T follicular helper cell (primary cell): ENCODE data around the gene DYNC1LI1.

Source experiments
- DNase-seq: peaks from one replicate; pipeline ENCODE4 v3.0.0-alpha.2; 2020; ENCODE audit warnings: low read depth
- total RNA-seq, 2 experiments: gene quantifications; one replicate each; lab custom pipeline; 2026; lab: John Stamatoyannopoulos, UW

The DYNC1LI1 gene
- total RNA-seq = 52.5 to 94.9 reads per million in 2 experiments

DNA sequence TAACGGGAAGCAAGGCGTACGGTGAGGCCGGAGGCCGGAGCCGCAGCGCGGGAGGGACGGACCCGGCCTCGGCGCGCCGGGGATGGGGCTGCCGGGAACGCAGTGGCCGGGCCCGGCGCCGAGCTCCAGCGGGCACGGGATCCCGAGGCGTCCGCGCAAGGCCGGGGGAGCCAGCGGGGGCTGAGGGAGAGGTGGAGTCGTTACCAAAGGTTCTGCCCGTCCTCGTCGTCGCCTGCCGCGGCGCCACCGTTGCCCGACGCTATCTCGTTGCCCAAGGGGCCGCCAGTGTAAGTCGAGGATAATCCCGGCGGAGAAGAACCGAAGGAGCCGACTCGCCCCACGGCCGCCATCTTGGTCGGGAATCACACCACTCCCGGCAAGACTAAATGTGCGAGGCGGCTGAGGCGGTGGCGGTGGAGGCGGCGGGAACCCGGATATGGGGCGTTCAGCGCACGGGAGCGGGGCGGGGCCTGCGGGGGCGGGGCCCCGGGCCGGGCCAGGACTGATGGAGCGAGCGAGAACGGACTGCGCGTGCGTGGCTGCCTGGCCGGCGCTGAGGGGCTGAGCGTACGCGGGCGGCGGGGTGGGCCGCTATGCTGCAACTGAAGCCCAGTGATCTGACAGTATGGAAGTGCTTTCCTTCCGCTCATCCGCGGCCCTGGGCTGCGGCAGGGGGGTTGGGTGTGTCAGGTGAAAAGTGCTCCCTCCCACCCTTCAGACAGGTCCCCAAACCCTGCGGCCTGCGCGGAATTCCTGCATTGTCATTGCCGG is at the start of gene DYNC1LI1:
Gene DYNC1LI1 (minus strand): TSS at position 438 of the 771 bp plus-strand sequence. CDS start 88 bp downstream, at position 350.
- DNase-seq = peak; percentile 88

DNA sequence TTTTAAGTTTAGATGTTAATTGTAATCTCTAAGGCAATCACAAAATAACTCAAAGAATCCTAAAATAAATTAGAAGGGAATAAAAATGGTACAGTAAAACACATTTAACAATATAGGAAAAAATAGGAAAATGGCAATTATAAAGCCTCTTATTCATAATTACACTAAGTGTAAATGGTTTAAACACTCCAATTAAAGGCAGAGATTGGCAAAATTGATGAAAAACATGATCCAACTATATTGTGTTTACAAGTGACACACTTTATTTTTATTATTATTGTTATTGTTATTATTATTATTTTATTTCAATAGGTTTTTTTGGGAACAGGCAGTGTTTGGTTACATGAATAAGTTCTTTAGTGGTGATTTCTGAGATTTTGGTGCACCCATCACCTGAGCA is 48.7 kb upstream of the DYNC1LI1 start:
- no peak for DNase-seq

DNA sequence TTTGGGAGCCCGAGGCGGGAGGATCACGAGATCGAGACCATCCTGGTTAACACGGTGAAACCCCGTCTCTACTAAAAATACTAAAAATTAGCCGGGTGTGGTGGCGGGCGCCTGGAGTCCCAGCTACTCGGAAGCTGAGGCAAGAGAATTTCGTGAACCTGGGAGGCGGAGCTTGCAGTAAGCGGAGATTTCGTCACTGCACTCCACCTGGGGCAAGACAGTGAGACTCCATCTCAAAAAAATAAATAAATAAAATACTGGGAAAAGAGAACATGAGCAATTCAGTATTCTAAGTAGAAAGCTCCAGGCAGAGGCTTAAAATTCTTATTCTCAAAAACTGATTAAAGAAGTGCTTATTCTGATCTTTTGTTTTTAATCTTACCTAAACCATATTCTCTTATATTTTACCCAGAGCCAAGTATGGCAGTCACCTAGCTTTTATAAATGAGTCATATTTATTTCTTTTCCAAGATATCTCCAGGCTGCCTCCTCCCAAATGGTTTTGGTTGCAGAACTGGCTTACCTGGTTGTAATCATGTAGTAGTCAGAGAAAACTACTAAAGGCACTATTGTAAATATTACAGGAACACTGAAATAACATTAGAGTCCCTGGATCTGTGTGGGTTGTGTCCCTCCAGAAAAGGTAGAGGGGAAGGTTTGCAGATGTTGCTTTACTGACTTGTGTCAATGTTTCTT is 45.8 kb upstream of the DYNC1LI1 start:
- no peak for DNase-seq

DNA sequence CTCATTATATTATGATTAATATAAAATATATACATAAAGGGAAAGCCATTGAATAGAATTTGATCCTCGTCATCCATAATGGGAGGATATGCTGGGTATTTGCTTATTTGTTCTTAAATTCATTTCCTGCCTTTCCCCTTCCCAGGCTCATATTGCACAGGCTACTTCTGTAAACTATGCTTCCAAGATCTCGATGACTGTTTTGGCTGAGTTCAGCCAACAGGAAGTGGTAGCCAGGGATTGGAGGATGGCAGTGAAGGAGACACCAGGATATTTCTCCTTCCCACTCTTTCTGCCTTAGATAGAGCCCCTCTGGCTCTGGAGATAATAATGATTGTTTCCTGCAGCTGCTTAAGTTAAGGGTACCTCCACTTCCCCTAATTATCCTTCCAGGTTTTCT is 44.3 kb upstream of the DYNC1LI1 start:
- DNase-seq = no peak

DNA sequence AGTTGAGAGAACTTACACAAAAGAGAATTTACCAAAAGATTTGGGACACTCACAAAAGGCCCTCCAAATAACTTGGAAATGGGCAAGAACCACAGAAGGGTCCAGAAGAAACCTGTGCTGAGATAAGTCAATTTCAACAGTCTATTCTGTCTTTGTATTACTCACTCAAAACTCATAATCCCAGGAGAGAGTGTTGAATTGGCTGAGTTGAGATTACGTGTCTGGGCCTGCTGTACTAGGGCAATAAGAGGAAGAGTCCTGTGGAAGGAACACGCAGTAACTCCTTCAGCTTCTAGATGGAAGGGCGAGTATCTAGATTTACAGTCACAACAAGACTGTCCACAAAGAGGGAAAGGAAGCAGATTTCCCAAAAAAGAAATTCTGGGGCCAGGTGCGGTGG is 42.5 kb upstream of the DYNC1LI1 start:
- DNase-seq = no peak

DNA sequence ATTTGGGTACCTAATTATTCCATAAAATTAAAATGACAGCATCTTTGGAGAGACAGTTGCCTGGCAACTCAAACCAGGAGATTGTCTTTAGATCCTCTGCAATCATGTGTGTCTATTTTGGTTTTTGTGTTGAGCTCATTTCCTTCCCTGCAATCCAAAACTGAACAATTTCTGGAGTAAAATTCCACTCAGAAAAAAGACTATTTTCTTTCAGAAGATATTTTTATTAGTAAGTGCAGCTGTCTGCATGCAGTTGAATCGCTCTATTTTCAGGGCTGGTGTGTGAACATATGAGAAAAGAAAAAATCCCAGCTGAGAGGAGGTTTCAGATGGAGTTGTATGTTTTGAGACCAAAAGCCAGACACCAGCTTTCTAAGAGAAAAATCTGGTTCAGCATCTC is 41.9 kb upstream of the DYNC1LI1 start:
- DNase-seq = no peak

DNA sequence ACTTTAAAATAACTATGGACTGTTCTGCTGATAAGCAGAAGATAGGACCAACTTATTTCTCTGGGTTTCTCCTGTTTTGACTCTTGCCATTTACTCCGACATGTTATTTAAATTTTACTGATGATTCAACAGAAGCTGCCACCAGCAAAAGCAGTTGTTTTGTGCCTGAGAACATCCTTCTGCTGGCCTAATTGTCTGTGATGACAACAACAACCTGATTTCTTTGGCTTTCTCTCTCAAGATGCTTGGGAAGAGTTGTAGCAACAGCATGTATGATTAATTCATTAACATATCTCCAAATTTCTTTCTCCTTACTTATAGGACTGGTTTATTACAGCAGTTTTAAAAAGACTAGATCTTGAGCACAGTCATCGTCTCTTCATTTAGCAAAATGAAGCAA is 36.9 kb upstream of the DYNC1LI1 start:
- DNase-seq = no peak

DNA sequence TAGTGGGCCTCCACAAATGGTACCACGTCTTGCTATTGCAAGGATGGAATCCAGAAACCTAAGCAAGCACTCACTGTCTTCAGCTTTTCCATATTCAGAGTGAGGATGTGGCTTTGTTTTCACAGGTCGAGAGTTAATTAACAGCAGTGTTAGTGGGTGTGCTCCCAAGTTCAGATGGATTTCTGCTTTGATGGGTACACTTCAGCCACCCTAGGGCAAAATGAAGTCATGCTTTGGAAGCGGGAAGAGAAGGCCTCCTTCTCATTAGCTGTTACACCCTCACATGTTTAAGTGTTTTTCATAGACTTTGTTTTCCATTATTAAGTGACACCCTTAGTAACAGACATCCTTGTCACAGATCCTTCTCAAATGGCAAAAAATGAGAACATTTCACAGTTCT is 36.3 kb upstream of the DYNC1LI1 start:
- no peak for DNase-seq

DNA sequence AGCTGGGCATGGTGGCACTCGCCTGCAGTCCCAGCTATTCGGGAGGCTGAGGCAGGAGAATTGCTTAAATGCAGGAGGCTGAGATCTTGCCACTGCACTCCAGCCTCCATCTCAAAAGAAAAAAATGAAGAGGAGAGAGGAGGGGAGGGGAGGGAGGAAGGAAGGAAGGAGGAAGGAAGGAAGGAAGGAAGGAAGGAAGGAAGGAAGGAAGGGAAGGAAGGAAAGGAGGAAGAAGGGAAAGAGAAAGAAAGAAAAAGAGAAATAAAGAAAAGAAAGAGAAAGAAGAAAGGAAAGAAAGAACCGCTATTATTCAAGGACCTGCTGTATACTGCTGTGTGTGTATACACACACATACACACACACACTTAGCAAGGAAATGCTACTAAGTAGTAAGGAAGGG is 35.6 kb upstream of the DYNC1LI1 start:
- no peak for DNase-seq

DNA sequence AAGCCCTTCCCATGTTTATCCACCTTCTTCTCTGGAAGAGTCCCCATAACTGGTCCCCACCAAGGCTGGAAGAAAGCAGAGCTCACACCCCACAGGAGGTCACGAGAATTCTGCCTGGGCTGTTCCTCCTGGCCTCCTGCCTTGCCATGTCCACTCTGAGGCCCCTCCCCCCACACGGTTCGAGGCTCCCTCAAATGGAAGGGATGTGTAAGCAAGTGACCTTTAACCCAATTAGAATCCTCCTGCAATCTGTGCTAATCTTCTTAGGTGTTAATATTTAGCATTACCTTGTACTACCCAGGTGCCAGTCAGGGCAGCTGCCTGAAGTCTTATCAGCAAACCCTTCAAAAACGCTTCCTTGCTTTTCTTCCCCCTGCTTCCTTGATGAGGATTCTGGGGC is 32.4 kb upstream of the DYNC1LI1 start:
- no peak for DNase-seq

DNA sequence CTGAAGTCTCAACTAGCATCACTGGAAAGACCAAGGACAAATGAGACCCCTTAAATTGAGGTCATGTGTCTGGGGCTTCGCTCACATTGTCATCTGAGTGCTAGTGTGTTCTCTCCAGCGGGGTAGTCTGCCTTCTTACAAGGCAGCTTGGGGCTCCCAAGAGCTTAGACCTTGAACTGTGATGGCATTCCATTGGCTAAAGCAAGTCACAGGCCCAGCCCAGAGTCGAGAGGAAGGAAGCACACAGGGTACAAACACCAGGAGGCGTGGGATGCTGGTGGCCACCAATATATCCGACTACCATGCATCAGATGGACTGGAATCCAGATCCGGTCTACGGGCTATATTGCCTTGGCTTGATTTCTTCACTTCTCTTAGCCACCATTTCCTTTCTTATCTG is 31.5 kb upstream of the DYNC1LI1 start:
- DNase-seq = no peak

DNA sequence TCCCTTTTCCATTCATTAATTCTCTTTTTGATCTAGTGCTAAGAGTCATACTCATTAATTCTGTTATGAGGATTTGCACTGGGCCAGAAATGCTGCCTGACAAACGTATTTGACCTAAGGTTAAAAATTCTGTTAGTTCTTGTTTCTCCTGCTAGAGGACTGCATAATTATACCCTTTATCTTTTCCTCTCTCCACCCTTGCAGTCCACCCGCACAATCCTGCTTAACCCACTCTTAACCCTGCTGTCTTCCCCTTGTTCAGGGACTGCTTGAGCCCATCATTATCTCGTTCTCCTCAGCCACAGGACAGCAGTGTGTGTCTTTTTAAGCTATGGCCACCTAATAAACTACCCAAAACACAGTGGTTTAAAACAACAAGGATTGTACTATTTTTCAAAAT is 31.1 kb upstream of the DYNC1LI1 start:
- DNase-seq = no peak

DNA sequence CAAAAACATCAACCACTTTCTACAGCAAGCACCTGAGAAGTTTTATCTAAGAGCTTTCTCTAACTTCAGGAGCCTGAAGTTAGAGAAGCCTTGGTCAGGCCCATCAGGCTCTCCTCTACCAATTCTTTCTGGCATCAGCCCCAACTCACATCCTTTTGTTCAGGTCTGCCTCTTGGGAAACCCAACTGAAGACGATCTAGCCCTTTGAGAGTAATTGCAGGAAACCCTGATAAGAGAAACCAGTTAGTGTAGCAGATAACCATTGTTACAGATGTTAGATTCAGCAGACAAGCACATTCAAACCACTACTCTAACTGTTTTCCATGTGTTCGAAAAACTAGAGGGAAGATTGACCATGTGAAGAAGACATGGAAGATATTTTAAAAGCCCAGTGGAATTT is 27.0 kb upstream of the DYNC1LI1 start:
- DNase-seq = no peak

DNA sequence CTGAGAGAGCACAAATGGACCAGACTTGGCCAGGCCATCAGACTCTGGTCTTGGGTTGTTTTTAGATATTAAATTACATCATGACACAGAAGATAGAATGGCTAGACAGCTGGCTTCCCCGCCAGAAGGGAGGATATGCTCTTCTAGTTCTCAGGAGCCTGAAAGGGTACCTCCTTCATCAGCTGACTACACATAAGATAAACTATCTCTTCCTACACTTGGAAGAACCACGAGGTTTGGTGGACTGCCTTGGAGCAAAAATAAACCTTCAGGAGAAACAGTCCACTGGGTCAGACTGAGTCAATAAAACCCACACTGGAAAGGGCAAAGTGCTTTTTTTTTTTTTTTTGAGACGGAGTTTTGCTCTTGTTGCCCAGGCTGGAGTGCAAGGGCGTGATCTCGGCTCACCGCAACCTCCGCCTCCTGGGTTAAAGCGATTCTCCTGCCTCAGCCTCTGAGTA is 26.3 kb upstream of the DYNC1LI1 start:
- no peak for DNase-seq

DNA sequence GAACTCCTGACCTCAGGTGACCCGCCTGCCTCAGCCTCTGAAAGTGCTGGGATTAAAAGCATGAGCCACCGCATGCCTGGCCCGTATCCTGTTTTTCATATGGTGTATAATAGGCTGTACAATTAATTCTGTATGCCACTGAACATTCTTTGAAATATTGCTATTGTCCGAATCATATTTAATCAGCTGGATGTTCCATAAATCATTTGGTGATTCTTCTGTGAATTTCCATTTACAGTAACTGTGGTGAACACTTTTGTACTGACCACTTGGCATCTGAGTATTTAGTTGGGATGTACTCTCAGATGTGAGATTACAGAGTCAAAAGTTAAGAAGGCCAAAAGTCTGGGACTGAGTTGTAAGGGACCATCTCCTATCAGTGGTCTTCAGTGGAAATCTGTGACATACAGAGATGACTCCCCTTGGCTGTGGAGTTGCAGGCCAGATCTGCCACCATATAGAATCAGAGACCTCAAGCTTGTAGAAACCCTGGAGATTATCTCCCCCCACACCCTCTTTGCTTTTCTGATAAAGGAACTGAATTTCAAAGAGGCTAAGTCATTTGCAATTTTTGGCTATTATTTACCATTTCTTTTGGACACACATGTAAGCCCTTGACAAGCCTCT is 25.7 kb upstream of the DYNC1LI1 start:
- DNase-seq = no peak

DNA sequence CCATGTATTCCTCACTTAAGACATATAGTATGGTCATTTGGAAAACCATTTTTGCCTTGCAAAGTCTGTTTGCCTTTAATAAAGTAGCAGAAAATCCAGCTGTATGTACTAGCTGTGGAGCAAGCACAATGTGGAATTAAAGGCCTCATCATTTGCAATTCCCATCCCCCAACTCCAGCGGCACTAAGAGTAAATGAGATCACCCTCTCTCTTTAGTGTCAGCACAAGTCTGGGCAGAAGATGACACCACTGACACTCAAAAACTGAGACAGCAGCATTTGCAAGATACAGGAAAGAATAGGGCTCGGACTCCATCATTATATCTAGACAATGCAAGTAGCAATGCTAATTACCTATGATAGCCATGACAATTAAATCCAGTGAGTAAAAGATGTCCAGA is 24.7 kb upstream of the DYNC1LI1 start:
- DNase-seq = no peak

DNA sequence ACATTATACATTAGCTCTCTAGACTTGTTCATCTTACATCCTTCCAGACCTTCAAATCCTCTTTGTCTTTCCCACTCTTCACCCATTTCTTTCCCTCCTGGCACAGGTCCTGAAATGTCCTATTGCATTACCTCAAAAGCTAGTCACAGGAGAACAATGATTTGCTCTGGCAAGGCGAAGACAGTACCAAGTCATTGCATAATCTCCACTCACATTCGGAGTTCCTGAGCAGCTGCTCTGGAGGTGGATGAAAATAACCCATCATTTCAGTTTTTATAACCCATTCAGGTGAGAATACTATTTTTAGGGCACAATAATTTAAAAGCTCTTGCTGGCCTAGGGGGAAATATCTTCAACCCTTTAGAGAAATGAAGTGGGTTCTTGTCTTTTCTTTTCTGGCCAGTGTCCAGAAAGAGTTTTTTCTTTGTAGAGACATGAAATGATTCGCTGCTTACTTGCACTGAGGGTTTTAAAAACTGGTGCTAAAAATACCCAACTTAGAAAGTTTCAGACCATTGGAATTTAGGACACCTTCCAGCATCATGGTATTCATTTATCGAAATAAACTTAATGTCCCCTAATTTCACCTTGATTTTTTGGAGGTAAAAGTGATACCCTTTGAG is 23.4 kb upstream of the DYNC1LI1 start:
- no peak for DNase-seq

DNA sequence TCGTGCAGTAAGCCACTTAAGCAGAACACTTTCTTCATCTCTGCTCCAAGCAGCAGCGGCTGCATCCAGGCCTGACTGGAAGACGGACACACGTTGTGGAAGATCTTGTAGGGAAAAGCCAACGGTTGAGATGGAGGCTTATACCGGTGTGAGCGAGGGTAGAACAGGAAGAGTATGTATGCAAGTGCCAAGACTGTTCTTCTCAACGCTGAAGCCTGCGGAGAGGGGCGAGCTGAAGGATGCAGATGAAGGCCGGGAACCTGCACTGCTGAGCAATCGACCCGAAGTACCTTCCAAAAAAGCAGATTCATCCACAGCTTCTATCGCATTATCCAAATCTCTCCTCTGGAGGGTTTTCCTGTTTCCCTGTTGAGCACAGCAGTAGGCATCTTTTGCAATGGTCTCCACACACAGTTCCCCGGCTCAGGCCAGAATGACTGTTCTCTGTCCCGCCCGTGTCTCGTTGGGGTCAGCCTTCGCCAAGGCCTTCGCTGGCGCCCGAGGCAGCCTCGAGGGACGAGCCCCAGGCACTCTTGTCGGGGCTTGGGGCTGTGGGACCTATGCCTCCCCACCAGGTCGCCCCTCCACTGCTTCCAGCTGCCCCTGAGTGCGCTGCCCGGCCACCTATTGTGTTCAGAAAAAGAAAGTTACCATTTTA is 22.2 kb upstream of the DYNC1LI1 start:
- no peak for DNase-seq

DNA sequence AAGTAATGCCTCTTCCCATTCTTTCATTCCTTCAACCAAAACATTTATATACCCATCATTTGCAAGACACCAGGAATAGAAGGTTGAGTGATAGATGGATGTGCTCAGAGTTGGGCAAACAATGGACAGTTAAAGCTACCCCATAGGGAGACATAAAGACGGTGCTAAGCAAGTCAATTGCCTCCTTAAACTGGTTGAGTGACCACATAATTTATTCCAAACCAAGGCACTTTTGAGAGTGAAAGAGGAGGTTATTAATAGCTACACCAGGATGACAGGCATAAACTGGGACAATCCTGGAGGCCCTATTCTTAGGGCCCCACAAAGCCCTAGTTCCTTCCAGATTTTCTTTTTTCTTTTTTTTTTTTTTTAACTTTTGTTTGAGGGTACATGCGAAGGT is 21.4 kb upstream of the DYNC1LI1 start:
- no peak for DNase-seq

DNA sequence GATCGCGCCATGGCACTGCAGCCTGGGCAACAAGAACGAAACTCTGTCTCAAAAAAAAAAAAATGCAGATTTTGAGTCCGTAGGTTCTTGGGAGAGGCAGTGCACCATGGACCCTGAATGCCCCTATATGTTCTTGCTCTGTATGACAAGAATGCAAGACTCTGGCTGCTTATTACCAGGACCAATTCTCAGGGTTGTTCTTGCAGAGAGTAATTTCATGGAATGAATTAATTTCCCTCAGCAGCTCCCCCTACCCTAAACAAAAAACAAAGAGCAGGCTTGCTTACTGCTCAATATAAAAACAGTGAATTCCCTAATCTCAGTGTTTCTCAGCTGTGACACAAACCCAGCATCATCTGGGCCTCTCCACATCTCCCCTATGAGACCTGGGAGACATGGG is 20.5 kb upstream of the DYNC1LI1 start:
- DNase-seq = no peak

DNA sequence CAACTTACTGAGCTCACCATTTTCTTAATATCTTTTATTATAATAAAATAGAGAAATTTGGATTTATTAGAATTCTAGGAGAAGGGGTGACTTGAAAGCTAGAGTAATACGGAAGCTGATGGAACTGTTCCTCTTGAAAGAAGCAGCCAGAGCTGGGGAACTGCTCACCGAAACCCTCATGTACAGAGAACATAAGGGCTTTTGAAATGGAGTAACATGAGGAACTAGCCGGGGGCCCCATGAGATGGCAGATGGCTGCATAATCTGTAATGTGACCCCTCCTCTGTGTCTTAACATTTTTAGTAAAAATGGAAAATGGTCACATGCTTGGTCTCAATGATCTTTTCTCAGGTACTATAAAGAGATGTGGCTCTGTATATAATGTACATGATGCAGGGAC is 15.7 kb upstream of the DYNC1LI1 start:
- no peak for DNase-seq

DNA sequence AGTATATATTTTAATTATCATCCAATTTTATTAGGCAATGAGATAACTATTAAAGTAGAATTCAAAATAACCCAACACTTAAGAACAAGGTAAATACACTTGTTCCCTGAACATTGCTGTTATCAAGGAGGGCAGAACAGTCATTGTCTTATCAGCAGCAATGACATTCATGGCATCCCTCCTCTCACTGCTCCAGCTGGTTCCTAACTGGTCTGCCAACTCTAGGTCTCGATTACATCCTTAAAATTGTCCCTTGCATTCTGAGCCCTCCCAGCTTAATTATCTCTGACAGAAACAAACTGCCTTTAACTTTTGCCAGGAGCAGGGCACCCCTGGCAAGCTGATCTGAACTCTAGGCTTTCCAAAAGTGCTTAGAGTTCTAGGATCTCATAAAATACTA is 14.0 kb upstream of the DYNC1LI1 start:
- DNase-seq = no peak
